Activated CD4-positive, alpha-beta T cell treated with anti-CD3 and anti-CD28 coated beads for 48 hours (primary cell): ENCODE results near the gene OR2M7.
"Not testable (repeated sequence)": the region's sequence is repeated elsewhere in the genome, so short reads cannot be mapped to it uniquely, and the experiment has no call there.

Experiments
- DNase-seq: peaks from one replicate; pipeline ENCODE4 v3.0.0-alpha.2; 2020

Gene OR2M7

GRCh38 chr1:248324468-248324867, at the start of gene OR2M7:
Gene OR2M7 (minus strand): TSS chr1:248324568. CDS start chr1:248324568, 0 bp downstream.
- no peak for DNase-seq

GRCh38 chr1:248373761-248374160, 49.4 kb upstream of the OR2M7 start:
- DNase-seq = no peak

GRCh38 chr1:248372394-248372793, 48.0 kb upstream of the OR2M7 start:
- peak; percentile 4 for DNase-seq

GRCh38 chr1:248366609-248367008, 42.2 kb upstream of the OR2M7 start:
- DNase-seq = no peak

GRCh38 chr1:248361121-248361715, 36.9 kb upstream of the OR2M7 start, which contains the start of gene OR2T4:
Gene OR2T4 (plus strand): TSS chr1:248361665. CDS start chr1:248361665, 0 bp downstream.
- no peak for DNase-seq

GRCh38 chr1:248359415-248359814, 35.0 kb upstream of the OR2M7 start:
- DNase-seq = no peak

GRCh38 chr1:248348475-248348874, 24.1 kb upstream of the OR2M7 start, which contains the start of gene OR14C36:
Gene OR14C36 (plus strand): TSS chr1:248348775. CDS start chr1:248348775, 0 bp downstream.
- DNase-seq = no peak

- no peak for DNase-seq
These were observed 19.1 kb upstream of the OR2M7 start for GRCh38 chr1:248343451-248343850.

GRCh38 chr1:248316796-248317195, 7.6 kb downstream of the OR2M7 start:
- no peak for DNase-seq

- DNase-seq = not testable (repeated sequence)
These were observed 17.6 kb downstream of the OR2M7 start for GRCh38 chr1:248306740-248307139.

- no peak for DNase-seq
These were observed 18.3 kb downstream of the OR2M7 start for GRCh38 chr1:248306103-248306502.

GRCh38 chr1:248305672-248306071, 18.7 kb downstream of the OR2M7 start:
- DNase-seq = not testable (repeated sequence)

GRCh38 chr1:248303324-248303723, 21.0 kb downstream of the OR2M7 start, which contains the start of gene OR2T12:
Gene OR2T12 (minus strand): TSS chr1:248303424. CDS start chr1:248295578, 7,846 bp downstream.
- no peak for DNase-seq

- no peak for DNase-seq
These were observed 36.0 kb downstream of the OR2M7 start for GRCh38 chr1:248288391-248288790.

- DNase-seq = no peak
These were observed 46.5 kb downstream of the OR2M7 start, which contains the start of gene OR2T33 for GRCh38 chr1:248277876-248278275. Gene OR2T33 (minus strand): TSS chr1:248277976. CDS start chr1:248273814, 4,162 bp downstream.
